ENCODE data around the gene NLRP10. TPM values are rescaled to one million over a fixed set of nuclear protein-coding genes. Genes with fewer than 3 reads are reported as not detected.

The NLRP10 gene
- total and polyA plus RNA-seq, 2 of the 13 experiments (the other 11 are each of a cell fraction or from before 2014, with no cell fraction given): not detected

- ATAC-seq (no peak), FAIRE-seq (no peak), DNase-seq (ENCODE audit: low spot score) (no peak)
- Histone ChIP-seq H3K9me3 (ENCODE audit: low read length) (peaks cover 21% of the 10 kb centered on the region; the same call in 1 of the 2 replicates), H3K9ac (ENCODE audit: insufficient read depth, low read depth, low read length) (no peak overlapping the region), H3K4me1 (ENCODE audit: insufficient read depth, low read length) (no peaks in the 10 kb centered on the region), H4K20me1 (ENCODE audit: insufficient read depth, low read length) (no peaks in the 10 kb centered on the region), H3K4me3 (replicated peaks in 1 of 3; ENCODE audit: insufficient read depth in 1 of 3, low read depth in 2 of 3, low read length in 3 of 3) (no peak overlapping the region), H3K4me2 (ENCODE audit: low read depth, low read length) (no peak overlapping the region), H3K27ac (ENCODE audit: extremely low read length, insufficient read depth, low read length) (no peak overlapping the region), H2AFZ (ENCODE audit: low read length) (no peak overlapping the region), H3K27me3 (ENCODE audit: control insufficient read depth in 1 of 2, insufficient read depth in 2 of 2, low read length in 2 of 2) (no peaks in the 10 kb centered on the region), H3K79me2 (ENCODE audit: insufficient read depth, low read length) (no peaks in the 10 kb centered on the region), H3K36me3 (replicated peaks in 1 of 2; ENCODE audit: control insufficient read depth in 1 of 2, insufficient read depth in 2 of 2, low read length in 2 of 2) (no peaks in the 10 kb centered on the region)
- in situ Hi-C loops (cut with HindIII; ENCODE audit: extremely low pct_ligation_motif_present, low pct_unique_long_range_greater_than_20kb): no loop called here
- no TSS peak for BruUV-seq (replicated peaks)
- ChIA-PET CTCF (ENCODE audit: low intra/inter-chr PET ratio, low total read pairs) (no interaction called here), POLR2A (no interaction called here)
- TF ChIP-seq ZBTB2 (CRISPR knock-in tag; IDR thresholded peaks at IDR 0.05; ENCODE audit: low read depth) (no peak), MAFK (conservative IDR thresholded peaks at IDR 0.05 in 1 of 2, IDR thresholded peaks at IDR 0.05 in 1 of 2; ENCODE audit: low read length in 2 of 2) (peak; percentile 77 to 85), MAFF (IDR thresholded peaks at IDR 0.05; ENCODE audit: low read depth, low read length) (peak; percentile 79)
- intact Hi-C loops (cut with micrococcal nuclease; ENCODE audit: unreplicated experiment): no loop called here
- WGBS (ENCODE audit: low lambda C conversion rate): under 1% methylated on average over 5 of the region's 5 CpGs
Observed at GRCh38 chr11:7941146-7941545, 24.1 kb downstream of the NLRP10 start.

- no peak for ATAC-seq
- no peak for DNase-seq (ENCODE audit: low spot score)
- in situ Hi-C loops (cut with HindIII; ENCODE audit: extremely low pct_ligation_motif_present, low pct_unique_long_range_greater_than_20kb): no loop called here
- no peaks in the 10 kb centered on the region for H3K4me1 ChIP-seq (ENCODE audit: insufficient read depth, low read length)
- H3K27me3 ChIP-seq (ENCODE audit: control insufficient read depth in 1 of 2, insufficient read depth in 2 of 2, low read length in 2 of 2): no peaks in the 10 kb centered on the region
- no peak for FAIRE-seq
- 0% methylated on average over 1 of the region's 1 CpG for WGBS (ENCODE audit: low lambda C conversion rate)
- H4K20me1 ChIP-seq (ENCODE audit: insufficient read depth, low read length): no peaks in the 10 kb centered on the region
- intact Hi-C loops (cut with micrococcal nuclease; ENCODE audit: unreplicated experiment): no loop called here
- H3K9me3 ChIP-seq (ENCODE audit: low read length): no peaks in the 10 kb centered on the region
- no peak overlapping the region for H3K9ac ChIP-seq (ENCODE audit: insufficient read depth, low read depth, low read length)
- no peak overlapping the region for H3K4me2 ChIP-seq (ENCODE audit: low read depth, low read length)
- BruUV-seq (replicated peaks): no TSS peak
- H2AFZ ChIP-seq (ENCODE audit: low read length): no peak overlapping the region
- ChIA-PET CTCF (ENCODE audit: low intra/inter-chr PET ratio, low total read pairs) (no interaction called here), POLR2A (no interaction called here)
- no peak overlapping the region for H3K27ac ChIP-seq (ENCODE audit: extremely low read length, insufficient read depth, low read length)
- H3K36me3 ChIP-seq (replicated peaks in 1 of 2; ENCODE audit: control insufficient read depth in 1 of 2, insufficient read depth in 2 of 2, low read length in 2 of 2): no peaks in the 10 kb centered on the region
- H3K4me3 ChIP-seq (replicated peaks in 1 of 3; ENCODE audit: insufficient read depth in 1 of 3, low read depth in 2 of 3, low read length in 3 of 3): no peak overlapping the region
- H3K79me2 ChIP-seq (ENCODE audit: insufficient read depth, low read length): no peaks in the 10 kb centered on the region
- TF ChIP-seq ZNF607 (CRISPR knock-in tag; IDR thresholded peaks at IDR 0.05; ENCODE audit: borderline replicate concordance) (no peak), ZNF407 (CRISPR knock-in tag; IDR thresholded peaks at IDR 0.05; ENCODE audit: not compliant biosample characterization) (no peak), RELA (CRISPR knock-in tag; IDR thresholded peaks at IDR 0.05) (no peak), KLF13 (CRISPR knock-in tag; IDR thresholded peaks at IDR 0.05) (no peak), HNF4A (CRISPR knock-in tag; IDR thresholded peaks at IDR 0.05) (no peak)
Observed at GRCh38 chr11:7936615-7937014, 28.6 kb downstream of the NLRP10 start.
